ENCODE results near the gene ATP1A4. TPM values are rescaled to one million over a fixed set of nuclear protein-coding genes. Genes with fewer than 3 reads are reported as not detected.

ATP1A4 gene
- total and polyA plus RNA-seq, 2 donors (not counting 1 experiment from before 2014, with no cell fraction given): not detected

- Histone ChIP-seq H3K79me2 (ENCODE audit: control insufficient read depth, insufficient read depth, low read length) (no peaks in the 10 kb centered on the region), H4K20me1 (ENCODE audit: control insufficient read depth, extremely low read depth, insufficient read depth, low read length) (peaks cover 2% of the 10 kb centered on the region), H2AFZ (ENCODE audit: low read length) (no peak overlapping the region), H3K9me3 (ENCODE audit: control insufficient read depth, insufficient read depth, low read depth, low read length) (no peaks in the 10 kb centered on the region), H3K27ac (ENCODE audit: insufficient read depth, low read length) (no peak overlapping the region), H3K9ac (ENCODE audit: insufficient read depth, low read length) (no peak overlapping the region), H3K36me3 (ENCODE audit: control insufficient read depth, insufficient read depth, low read length) (no peaks in the 10 kb centered on the region), H3K4me3 (replicated peaks in 1 of 4; ENCODE audit: control extremely low read depth in 1 of 4, insufficient read depth in 1 of 4, low read depth in 3 of 4, low read length in 4 of 4) (no peak overlapping the region), H3K4me2 (ENCODE audit: extremely low read depth, insufficient read depth, low read length) (no peak overlapping the region), H3K27me3 (ENCODE audit: control insufficient read depth, insufficient read depth, low read length) (peaks cover 4% of the 10 kb centered on the region), H3K4me1 (ENCODE audit: control insufficient read depth, extremely low read depth, insufficient read depth, low read length) (no peaks in the 10 kb centered on the region)
- no peak for DNase-seq (ENCODE audit: low read depth in 2 of 2)
- TF ChIP-seq EZH2 (IDR thresholded peaks at IDR 0.05; ENCODE audit: low read length, missing control alignments) (no peak), CTCF (conservative IDR thresholded peaks at IDR 0.05 in 1 of 2, IDR thresholded peaks at IDR 0.05 in 1 of 2; ENCODE audit: low read depth in 1 of 2, low read length in 2 of 2) (no peak)
Observed at GRCh38 chr1:160179336-160179735, 27.9 kb downstream of the ATP1A4 start.

- Histone ChIP-seq H3K4me1 (ENCODE audit: control insufficient read depth, extremely low read depth, insufficient read depth, low read length) (no peaks in the 10 kb centered on the region), H3K79me2 (ENCODE audit: control insufficient read depth, insufficient read depth, low read length) (no peaks in the 10 kb centered on the region), H3K36me3 (ENCODE audit: control insufficient read depth, insufficient read depth, low read length) (no peaks in the 10 kb centered on the region), H3K27ac (ENCODE audit: insufficient read depth, low read length) (no peak overlapping the region), H3K4me3 (replicated peaks in 1 of 4; ENCODE audit: control extremely low read depth in 1 of 4, insufficient read depth in 1 of 4, low read depth in 3 of 4, low read length in 4 of 4) (no peak overlapping the region), H3K9me3 (ENCODE audit: control insufficient read depth, insufficient read depth, low read depth, low read length) (no peaks in the 10 kb centered on the region), H4K20me1 (ENCODE audit: control insufficient read depth, extremely low read depth, insufficient read depth, low read length) (no peaks in the 10 kb centered on the region), H2AFZ (ENCODE audit: low read length) (no peak overlapping the region), H3K9ac (ENCODE audit: insufficient read depth, low read length) (no peak overlapping the region), H3K27me3 (ENCODE audit: control insufficient read depth, insufficient read depth, low read length) (no peaks in the 10 kb centered on the region), H3K4me2 (ENCODE audit: extremely low read depth, insufficient read depth, low read length) (no peak overlapping the region)
- TF ChIP-seq CTCF (conservative IDR thresholded peaks at IDR 0.05 in 1 of 2, IDR thresholded peaks at IDR 0.05 in 1 of 2; ENCODE audit: low read depth in 1 of 2, low read length in 2 of 2) (no peak), EZH2 (IDR thresholded peaks at IDR 0.05; ENCODE audit: low read length, missing control alignments) (no peak)
- DNase-seq (ENCODE audit: low read depth in 2 of 2): no peak
Observed at GRCh38 chr1:160186246-160186645, 34.8 kb downstream of the ATP1A4 start.

GRCh38 chr1:160186729-160187128, 35.3 kb downstream of the ATP1A4 start:
- no peaks in the 10 kb centered on the region for H3K27me3 ChIP-seq (ENCODE audit: control insufficient read depth, insufficient read depth, low read length)
- no peak overlapping the region for H3K4me2 ChIP-seq (ENCODE audit: extremely low read depth, insufficient read depth, low read length)
- DNase-seq (ENCODE audit: low read depth in 2 of 2): no peak
- no peaks in the 10 kb centered on the region for H3K9me3 ChIP-seq (ENCODE audit: control insufficient read depth, insufficient read depth, low read depth, low read length)
- no peak overlapping the region for H3K9ac ChIP-seq (ENCODE audit: insufficient read depth, low read length)
- H3K4me1 ChIP-seq (ENCODE audit: control insufficient read depth, extremely low read depth, insufficient read depth, low read length): no peaks in the 10 kb centered on the region
- H4K20me1 ChIP-seq (ENCODE audit: control insufficient read depth, extremely low read depth, insufficient read depth, low read length): no peaks in the 10 kb centered on the region
- H3K4me3 ChIP-seq (replicated peaks in 1 of 4; ENCODE audit: control extremely low read depth in 1 of 4, insufficient read depth in 1 of 4, low read depth in 3 of 4, low read length in 4 of 4): no peak overlapping the region
- H3K36me3 ChIP-seq (ENCODE audit: control insufficient read depth, insufficient read depth, low read length): no peaks in the 10 kb centered on the region
- no peaks in the 10 kb centered on the region for H3K79me2 ChIP-seq (ENCODE audit: control insufficient read depth, insufficient read depth, low read length)
- H3K27ac ChIP-seq (ENCODE audit: insufficient read depth, low read length): no peak overlapping the region
- no peak for TF ChIP-seq EZH2 (IDR thresholded peaks at IDR 0.05; ENCODE audit: low read length, missing control alignments)
- no peak for TF ChIP-seq CTCF (conservative IDR thresholded peaks at IDR 0.05 in 1 of 2, IDR thresholded peaks at IDR 0.05 in 1 of 2; ENCODE audit: low read depth in 1 of 2, low read length in 2 of 2)
- H2AFZ ChIP-seq (ENCODE audit: low read length): no peak overlapping the region

Data from fibroblast of lung (primary cell).